Testis (tissue), 3 donors: Measurements from ENCODE around the gene SCAMP2. TPM values are rescaled to one million over a fixed set of nuclear protein-coding genes. Genes with fewer than 3 reads are reported as not detected.
A peak's percentile ranks its signal among the peaks of the same experiment; 100 is the strongest.

ENCODE experiments used
- DNase-seq: peaks from one replicate; pipeline ENCODE4 v3.0.0-alpha.2; 2019
- H3K27ac ChIP-seq, 2 donors: fragments of 200-600 bp; sonication (generic); one replicate each; pipeline ENCODE4 v1.5.1; 2019
- H3K27me3 ChIP-seq: fragments of 200-600 bp; sonication (generic); one replicate; pipeline ENCODE4 v1.5.1; 2019
- H3K36me3 ChIP-seq: fragments of 200-600 bp; sonication (generic); one replicate; pipeline ENCODE4 v1.5.1; 2017; ENCODE audit warnings: low read depth; ENCODE audit errors: missing control alignments
- H3K4me1 ChIP-seq: fragments of 200-600 bp; sonication (generic); one replicate; pipeline ENCODE4 v1.5.1; 2019
- H3K4me3 ChIP-seq, 2 donors: fragments of 200-600 bp; sonication (generic); one replicate each; pipeline ENCODE4 v1.5.1; 2017 to 2019
- H3K9me3 ChIP-seq: fragments of 200-600 bp; sonication (generic); one replicate; pipeline ENCODE4 v1.5.1; 2017
- POLR2A ChIP-seq: fragments of 450-650 bp; IDR thresholded peaks from one replicate; pipeline ENCODE4 v1.6.1; 2017; ENCODE audit warnings: antibody characterized with exemption, mild to moderate bottlenecking, moderate library complexity
- WGBS, 2 donors: methylation state at CpG; one replicate each; pipeline ENCODE4 v1.1.5; 2018; 5-methylcytosine and 5-hydroxymethylcytosine counted together
- intact Hi-C: fragments of 100-400 bp; cut with DNase I; formaldehyde crosslinking; loops from one replicate; pipeline ENCODE4 v1.15.1; 2023; ENCODE audit warnings: low total_unique reads
- polyA plus RNA-seq: library from polyadenylated mRNA; stranded (reverse); fragments of 350-450 nt; fragmentation: Illumina TruSeq; extraction: RNeasy Lipid Tissue Mini Kit (QIAGEN cat#74804); gene quantifications from one replicate; pipeline ENCODE4 v1.2.3, GENCODE V29; 2014; ENCODE audit warnings: low read depth, low replicate concordance; ENCODE audit not compliant: insufficient read depth
- total RNA-seq, 2 donors: library from RNA; depleted of rRNA; stranded (reverse); fragments of >200 nt; gene quantifications; one replicate each; pipeline ENCODE4 v1.2.3, GENCODE V29; 2016
- TF ChIP-seq, protein P1 (sequence below), 3 experiments: fragments of 450-650 bp in 2 of 3; fragments of 200-600 bp in 1 of 3; sonication (generic) in 1 of 3; IDR thresholded peaks; one replicate each; pipeline ENCODE4 v1.5.1; 2016 to 2019; ENCODE audit warnings: antibody characterized with exemption in 3 of 3, mild to moderate bottlenecking in 2 of 3, moderate library complexity in 1 of 3

SCAMP2 gene
- total and polyA plus RNA-seq, 3 donors from 2014 or later: 94.8 to 130 (median 103) TPM

GRCh38 chr15:74816624-74817369, 56.4 kb downstream of the SCAMP2 start:
- no peaks in the 10 kb centered on the region for H3K36me3 ChIP-seq
- peak overlapping the region in 1 of 2 donors; percentile 15 for H3K4me3 ChIP-seq
- no peaks in the 10 kb centered on the region for H3K27me3 ChIP-seq
- no peak for DNase-seq
- no peak overlapping the region for H3K27ac ChIP-seq
- no peaks in the 10 kb centered on the region for H3K9me3 ChIP-seq
- no peak for TF ChIP-seq POLR2A
- TF ChIP-seq, protein P1, sequence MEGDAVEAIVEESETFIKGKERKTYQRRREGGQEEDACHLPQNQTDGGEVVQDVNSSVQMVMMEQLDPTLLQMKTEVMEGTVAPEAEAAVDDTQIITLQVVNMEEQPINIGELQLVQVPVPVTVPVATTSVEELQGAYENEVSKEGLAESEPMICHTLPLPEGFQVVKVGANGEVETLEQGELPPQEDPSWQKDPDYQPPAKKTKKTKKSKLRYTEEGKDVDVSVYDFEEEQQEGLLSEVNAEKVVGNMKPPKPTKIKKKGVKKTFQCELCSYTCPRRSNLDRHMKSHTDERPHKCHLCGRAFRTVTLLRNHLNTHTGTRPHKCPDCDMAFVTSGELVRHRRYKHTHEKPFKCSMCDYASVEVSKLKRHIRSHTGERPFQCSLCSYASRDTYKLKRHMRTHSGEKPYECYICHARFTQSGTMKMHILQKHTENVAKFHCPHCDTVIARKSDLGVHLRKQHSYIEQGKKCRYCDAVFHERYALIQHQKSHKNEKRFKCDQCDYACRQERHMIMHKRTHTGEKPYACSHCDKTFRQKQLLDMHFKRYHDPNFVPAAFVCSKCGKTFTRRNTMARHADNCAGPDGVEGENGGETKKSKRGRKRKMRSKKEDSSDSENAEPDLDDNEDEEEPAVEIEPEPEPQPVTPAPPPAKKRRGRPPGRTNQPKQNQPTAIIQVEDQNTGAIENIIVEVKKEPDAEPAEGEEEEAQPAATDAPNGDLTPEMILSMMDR (IDR thresholded peaks at IDR 0.05): no peak
- intact Hi-C loops: no loop called here
- 36 to 49% methylated on average over 17 to 19 of the region's 19 CpGs for WGBS, 2 donors
- peaks cover 6% of the 10 kb centered on the region for H3K4me1 ChIP-seq

DNA sequence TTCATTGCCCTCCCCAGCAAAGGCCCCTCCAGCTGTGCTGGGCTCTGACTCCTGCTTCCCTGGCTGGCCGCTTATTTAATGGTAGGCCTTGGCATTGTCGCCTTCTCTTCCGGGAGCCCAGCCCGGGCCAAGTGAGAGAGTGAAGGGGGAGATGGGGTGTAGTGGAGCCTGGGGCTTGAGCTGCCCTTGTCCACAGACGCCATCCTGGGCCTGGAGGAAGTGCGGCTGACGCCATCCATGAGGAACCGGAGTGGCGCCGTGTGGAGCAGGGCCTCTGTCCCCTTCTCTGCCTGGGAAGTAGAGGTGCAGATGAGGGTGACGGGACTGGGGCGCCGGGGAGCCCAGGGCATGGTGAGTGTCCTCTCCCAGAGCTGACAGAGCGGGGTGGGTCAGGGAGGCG, 57.2 kb downstream of the SCAMP2 start:
- no peak for DNase-seq
- intact Hi-C loops: no loop called here
- Histone ChIP-seq H3K9me3 (no peaks in the 10 kb centered on the region), H3K27ac (no peak overlapping the region), H3K27me3 (no peaks in the 10 kb centered on the region), H3K4me3 (peak overlapping the region in 1 of 2 donors; percentile 15), H3K4me1 (peaks cover 6% of the 10 kb centered on the region), H3K36me3 (no peaks in the 10 kb centered on the region)
- no peak for TF ChIP-seq POLR2A
- WGBS, 2 donors: 42 to 73% methylated on average over 3 to 15 of the region's 15 CpGs

DNA sequence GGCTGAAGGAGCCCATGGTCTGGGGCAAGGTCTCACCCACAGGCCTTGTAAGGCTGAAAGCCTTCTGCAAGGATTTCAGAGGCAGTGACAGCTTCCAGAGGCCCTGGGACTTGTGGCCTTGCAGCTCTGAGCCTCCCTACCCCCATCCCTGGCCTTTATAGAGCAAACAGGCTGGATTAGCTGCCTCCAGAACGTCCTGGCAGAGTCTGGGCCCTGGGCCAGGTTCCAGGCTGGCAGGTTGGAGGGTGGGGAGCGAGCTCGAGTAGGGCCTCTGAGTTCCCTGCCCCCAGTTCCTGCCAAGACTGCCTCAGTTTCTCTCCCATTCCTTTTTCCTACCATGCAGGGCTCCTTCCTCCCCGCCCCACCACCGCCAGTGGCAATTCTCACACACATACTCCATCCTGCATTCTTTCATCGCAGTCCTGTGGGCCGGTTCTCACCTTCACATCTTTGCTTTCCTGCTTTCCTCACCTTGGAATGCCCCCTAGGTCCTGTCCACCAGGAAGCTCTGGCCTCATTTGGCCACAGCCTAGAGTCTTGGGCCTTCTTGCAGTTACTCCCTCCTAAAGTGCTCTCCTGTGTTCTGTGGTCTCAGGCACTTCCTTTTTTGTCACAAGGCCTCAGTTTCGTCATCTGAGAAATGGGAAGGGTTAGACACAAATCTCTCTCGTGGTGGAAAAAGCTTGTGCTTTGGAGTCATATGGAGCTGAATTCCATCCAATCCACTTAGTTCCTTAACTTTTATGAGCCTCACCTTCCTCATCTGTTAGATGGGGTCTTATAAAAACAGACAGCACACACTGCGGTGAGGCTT, 57.8 kb downstream of the SCAMP2 start:
- H3K27ac ChIP-seq: no peak overlapping the region
- H3K9me3 ChIP-seq: no peaks in the 10 kb centered on the region
- peaks cover 6% of the 10 kb centered on the region for H3K4me1 ChIP-seq
- TF ChIP-seq, protein P1 (IDR thresholded peaks at IDR 0.05): no peak
- no peak for TF ChIP-seq POLR2A
- no peak overlapping the region for H3K4me3 ChIP-seq
- H3K27me3 ChIP-seq: no peaks in the 10 kb centered on the region
- peak; percentile 39 for DNase-seq
- 80 to 83% methylated on average over 9 to 10 of the region's 10 CpGs for WGBS, 2 donors
- intact Hi-C loops: no loop called here
- no peaks in the 10 kb centered on the region for H3K36me3 ChIP-seq

DNA sequence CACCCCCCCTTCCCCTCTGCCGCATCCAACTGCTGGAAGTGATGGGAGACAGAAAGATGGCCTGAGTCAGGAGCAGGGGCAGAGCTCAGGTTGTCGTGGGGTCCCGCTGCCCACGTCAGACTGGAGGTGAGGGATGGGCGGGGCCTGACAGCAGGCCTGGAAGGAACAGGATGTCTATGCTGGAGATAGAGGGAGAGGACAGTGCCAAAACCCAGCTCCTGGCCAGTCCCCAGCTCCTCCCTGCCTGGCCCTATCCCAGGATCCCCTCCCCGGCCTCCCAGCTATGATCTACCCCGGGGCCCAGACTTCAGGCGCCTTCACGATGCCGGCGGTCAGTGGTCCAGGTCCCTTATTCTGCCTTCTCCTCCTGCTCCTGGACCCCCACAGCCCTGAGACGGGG, 60.6 kb downstream of the SCAMP2 start, which contains the start of gene LMAN1L:
Gene LMAN1L, plus strand, starts transcription at position 303 of the 400 bp plus-strand sequence. Its CDS starts 20 bp downstream, at position 323.
- DNase-seq: peak; percentile 30
- TF ChIP-seq, protein P1 (IDR thresholded peaks at IDR 0.05): no peak
- no peak for TF ChIP-seq POLR2A
- Histone ChIP-seq H3K4me3 (no peak within 1 kb of the TSS), H3K36me3 (no peaks in the 10 kb centered on the region), H3K9me3 (no peaks in the 10 kb centered on the region), H3K27me3 (no peaks in the 10 kb centered on the region), H3K27ac (no peak within 1 kb of the TSS), H3K4me1 (peaks cover 6% of the 10 kb centered on the region)
- 56 to 64% methylated on average over 8 to 12 of the region's 12 CpGs for WGBS, 2 donors
- intact Hi-C loops: no loop called here

GRCh38 chr15:74809956-74810355, 63.2 kb downstream of the SCAMP2 start:
- no peak for TF ChIP-seq POLR2A
- TF ChIP-seq, protein P1 (IDR thresholded peaks at IDR 0.05): no peak
- intact Hi-C loops: no loop called here
- no peaks in the 10 kb centered on the region for H3K4me1 ChIP-seq
- H3K27me3 ChIP-seq: no peaks in the 10 kb centered on the region
- H3K27ac ChIP-seq: no peak overlapping the region
- no peaks in the 10 kb centered on the region for H3K9me3 ChIP-seq
- no peak for DNase-seq
- no peaks in the 10 kb centered on the region for H3K36me3 ChIP-seq
- no peak overlapping the region for H3K4me3 ChIP-seq
- 95 to 97% methylated on average over 3 of the region's 3 CpGs for WGBS, 2 donors
